Retinal pigment epithelial cell (primary cell): Measurements from ENCODE around the gene EPHA8.

Source experiments
- DNase-seq: peaks from one replicate; pipeline ENCODE4 v3.0.0-alpha.2; 2010; ENCODE audit warnings: low read depth
- H3K4me3 ChIP-seq: 2 replicates; pipeline ENCODE4 v1.5.1; 2011; ENCODE audit warnings: mild to moderate bottlenecking, low read length, control low read depth, moderate library complexity
- TF ChIP-seq, protein P1 (sequence below): conservative IDR thresholded peaks from 2 replicates; pipeline ENCODE4 v1.5.1; 2011; ENCODE audit warnings: low read depth, low read length, control low read depth, inconsistent platforms

EPHA8 gene

DNA sequence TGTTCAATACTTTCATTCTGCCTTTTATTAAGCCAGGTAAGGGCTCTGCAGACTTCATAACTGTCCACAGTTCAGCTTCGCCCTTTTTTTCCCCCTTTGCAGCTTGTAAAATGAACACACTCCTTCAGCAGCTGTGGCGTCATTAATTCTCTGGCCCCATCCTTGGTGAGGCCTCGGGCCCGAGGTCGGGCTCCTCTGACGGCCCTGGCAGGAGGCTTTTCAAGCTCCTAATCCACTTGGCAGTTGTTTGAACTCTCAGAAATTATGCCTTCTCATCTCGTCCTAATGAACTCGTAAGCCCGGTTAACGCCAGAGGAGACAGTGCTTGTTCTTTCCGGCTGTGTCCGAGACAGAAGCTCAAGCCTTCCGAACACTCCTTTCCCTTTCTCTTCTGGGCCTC is 18.1 kb upstream of the EPHA8 start:
- TF ChIP-seq, protein P1, sequence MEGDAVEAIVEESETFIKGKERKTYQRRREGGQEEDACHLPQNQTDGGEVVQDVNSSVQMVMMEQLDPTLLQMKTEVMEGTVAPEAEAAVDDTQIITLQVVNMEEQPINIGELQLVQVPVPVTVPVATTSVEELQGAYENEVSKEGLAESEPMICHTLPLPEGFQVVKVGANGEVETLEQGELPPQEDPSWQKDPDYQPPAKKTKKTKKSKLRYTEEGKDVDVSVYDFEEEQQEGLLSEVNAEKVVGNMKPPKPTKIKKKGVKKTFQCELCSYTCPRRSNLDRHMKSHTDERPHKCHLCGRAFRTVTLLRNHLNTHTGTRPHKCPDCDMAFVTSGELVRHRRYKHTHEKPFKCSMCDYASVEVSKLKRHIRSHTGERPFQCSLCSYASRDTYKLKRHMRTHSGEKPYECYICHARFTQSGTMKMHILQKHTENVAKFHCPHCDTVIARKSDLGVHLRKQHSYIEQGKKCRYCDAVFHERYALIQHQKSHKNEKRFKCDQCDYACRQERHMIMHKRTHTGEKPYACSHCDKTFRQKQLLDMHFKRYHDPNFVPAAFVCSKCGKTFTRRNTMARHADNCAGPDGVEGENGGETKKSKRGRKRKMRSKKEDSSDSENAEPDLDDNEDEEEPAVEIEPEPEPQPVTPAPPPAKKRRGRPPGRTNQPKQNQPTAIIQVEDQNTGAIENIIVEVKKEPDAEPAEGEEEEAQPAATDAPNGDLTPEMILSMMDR, result no peak
- H3K4me3 ChIP-seq, result no peak overlapping the region
- no peak for DNase-seq

DNA sequence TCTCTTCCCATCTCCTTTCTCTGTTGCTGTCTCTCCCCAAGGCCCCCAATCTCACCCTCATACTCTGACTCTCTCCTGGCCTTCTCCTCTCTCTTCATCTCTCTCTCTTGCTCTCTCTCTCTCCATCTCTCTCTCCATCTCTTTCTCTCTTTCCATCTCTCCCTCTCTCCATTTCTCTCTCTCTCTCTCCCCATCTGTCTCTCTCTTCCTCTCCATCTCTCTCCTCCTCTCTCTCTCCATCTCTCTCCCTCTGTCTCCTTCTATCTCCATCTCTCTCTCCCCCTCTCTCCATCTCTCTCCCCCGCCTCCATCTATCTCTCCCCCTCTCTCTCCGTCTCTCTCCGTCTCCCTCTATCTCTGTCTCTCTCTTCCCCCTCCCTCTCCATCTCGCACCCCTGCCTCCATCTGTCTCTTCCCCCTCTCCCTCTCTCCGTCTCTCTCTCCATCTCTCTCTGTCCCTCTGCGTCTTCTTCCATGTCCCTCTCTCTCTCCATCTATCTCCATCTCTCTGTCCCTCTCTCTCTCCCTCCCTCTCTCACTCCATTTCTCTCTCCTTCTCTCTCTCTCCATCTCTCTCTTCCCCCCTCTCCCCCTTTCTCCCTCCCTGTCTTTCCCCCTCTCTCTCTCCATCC is 16.0 kb upstream of the EPHA8 start:
- no peak for DNase-seq
- no peak overlapping the region for H3K4me3 ChIP-seq
- TF ChIP-seq, protein P1, result no peak

DNA sequence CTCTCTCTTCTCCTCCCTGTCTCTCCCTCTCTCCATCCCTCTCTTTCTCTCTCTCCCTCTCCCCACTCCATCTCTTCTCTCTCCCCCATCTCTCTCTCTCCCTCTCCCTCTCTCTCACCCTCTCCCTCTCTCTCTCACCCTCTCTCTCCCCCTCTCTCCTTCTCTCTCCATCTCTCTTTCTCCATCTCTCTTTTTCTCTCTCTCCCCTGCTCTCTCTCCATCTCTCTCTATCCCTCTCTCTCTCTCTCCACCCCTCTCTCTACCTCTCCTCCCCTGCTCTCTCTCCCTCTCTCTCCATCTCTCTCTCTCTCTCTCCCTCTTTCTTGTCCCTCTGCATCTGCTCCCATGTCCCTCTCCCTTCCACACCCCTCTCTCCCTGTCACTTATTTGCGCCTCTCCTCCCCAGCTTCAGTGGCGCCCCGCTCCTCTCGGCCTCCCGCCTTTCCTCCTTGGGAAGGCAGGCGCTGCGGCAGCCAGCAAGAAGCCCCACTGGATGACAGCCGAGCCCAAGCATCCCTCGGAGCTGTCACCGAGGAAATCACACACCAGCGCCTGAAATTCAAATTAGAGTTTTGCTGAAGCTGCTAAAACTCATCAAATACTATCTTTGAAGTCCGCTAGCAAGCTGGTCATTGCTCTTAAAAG is 15.3 kb upstream of the EPHA8 start:
- H3K4me3 ChIP-seq, result no peak overlapping the region
- DNase-seq, result no peak
- TF ChIP-seq, protein P1, result no peak

DNA sequence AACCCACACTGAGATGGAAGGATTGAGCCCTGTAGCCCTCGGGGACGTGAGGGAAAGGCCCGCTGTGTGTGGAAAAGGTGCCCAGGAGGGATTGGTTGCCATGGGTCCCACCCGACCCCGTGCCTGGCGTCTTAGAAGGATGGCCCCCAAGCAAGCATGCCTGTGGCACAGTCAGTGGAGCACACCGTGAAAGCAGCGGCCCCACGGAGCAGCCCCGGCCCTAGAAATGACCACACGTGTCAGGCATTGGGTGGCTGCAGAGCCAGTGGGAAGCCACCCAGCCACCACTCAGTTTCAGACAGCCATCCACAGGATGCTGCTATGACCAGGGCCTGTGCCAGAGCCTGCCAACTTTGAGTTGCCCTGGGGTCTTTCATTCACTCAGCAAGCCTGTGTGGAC is 13.3 kb upstream of the EPHA8 start:
- TF ChIP-seq, protein P1, result no peak
- H3K4me3 ChIP-seq, result no peak overlapping the region
- no peak for DNase-seq

DNA sequence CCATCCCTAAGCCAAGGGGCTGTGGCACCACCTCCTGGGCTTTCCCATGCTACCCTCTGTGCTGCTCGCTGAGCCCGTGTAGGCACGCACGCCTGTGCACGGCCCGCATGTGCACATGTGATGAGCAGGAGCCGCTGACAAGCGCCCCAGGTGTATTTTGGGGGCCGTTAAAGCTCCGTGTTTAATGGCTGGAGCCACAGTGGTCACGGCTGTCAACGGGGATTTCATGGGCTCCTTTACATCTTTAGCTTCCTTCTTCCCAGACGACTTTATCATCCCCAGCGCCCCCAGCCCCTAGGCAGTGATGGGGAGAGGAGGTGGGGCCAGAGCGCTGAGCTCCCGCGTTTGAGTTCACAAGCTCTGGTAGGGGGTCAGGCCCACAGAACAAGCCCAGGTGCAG is 11.7 kb upstream of the EPHA8 start:
- DNase-seq, result no peak
- H3K4me3 ChIP-seq, result no peak overlapping the region
- TF ChIP-seq, protein P1, result no peak

- DNase-seq, result no peak
- no peak overlapping the region for H3K4me3 ChIP-seq
- TF ChIP-seq, protein P1, result no peak
Measured at GRCh38 chr1:22552021-22552420, 11.3 kb upstream of the EPHA8 start.
